B cell (primary cell): Measurements from ENCODE around the gene MAP4K2. TPM values are rescaled to one million over a fixed set of nuclear protein-coding genes. Genes with fewer than 3 reads are reported as not detected.

ENCODE experiments used
- ATAC-seq: fragments of 200-7000 bp; cut with Tn5 transposase; one replicate; pipeline ENCODE4 v1.10.0; 2021; ENCODE audit warnings: low read depth, mild to moderate bottlenecking, moderate number of reproducible peaks, moderate library complexity
- CTCF ChIA-PET: fragments of 350-600 bp; sonication (Branson Sonifier 250); formaldehyde crosslinking; loops from one replicate; lab custom pipeline; 2021; ENCODE audit warnings: antibody characterized with exemption, inconsistent platforms; lab: Charles Lee
- POLR2A ChIA-PET: fragments of 350-600 bp; sonication (Branson Sonifier 250); formaldehyde crosslinking; loops from one replicate; lab custom pipeline; 2021; ENCODE audit warnings: antibody characterized with exemption; lab: Charles Lee
- DNase-seq: peaks from one replicate; pipeline ENCODE4 v3.0.0; 2013
- H2AFZ ChIP-seq: 2 replicates; pipeline ENCODE4 v1.6.1; 2012; ENCODE audit warnings: mild to moderate bottlenecking, low read depth, low read length; ENCODE audit not compliant: insufficient read depth, poor library complexity, severe bottlenecking
- H3K27ac ChIP-seq, 2 donors: 1 replicate in 1 of 2; 2 replicates in 1 of 2; pipeline ENCODE4 v1.5.1; 2012 to 2013; ENCODE audit warnings: low read length in 2 of 2, mild to moderate bottlenecking in 2 of 2, moderate library complexity in 1 of 2
- H3K27me3 ChIP-seq, 4 experiments: fragments of 200-600 bp in 1 of 4; sonication (generic) in 1 of 4; replicated peaks in 1 of 4; 1 replicate in 2 of 4; 2 replicates in 2 of 4; pipeline versions ENCODE4 v1.6.1 to v1.7.0; 2013 to 2016; ENCODE audit warnings: low read length in 3 of 4, mild to moderate bottlenecking in 2 of 4, mixed read lengths in 1 of 4, moderate library complexity in 1 of 4; ENCODE audit not compliant: insufficient read depth in 4 of 4, control insufficient read depth in 3 of 4; ENCODE audit errors: control extremely low read depth in 1 of 4
- H3K36me3 ChIP-seq, 2 experiments: replicated peaks in 1 of 2; 1 replicate in 1 of 2; 2 replicates in 1 of 2; pipeline versions ENCODE4 v1.6.1 to v1.7.1; 2013; ENCODE audit warnings: low read length in 1 of 2; ENCODE audit not compliant: insufficient read depth in 2 of 2, control insufficient read depth in 1 of 2; ENCODE audit errors: control extremely low read depth in 1 of 2, extremely low read depth in 1 of 2
- H3K4me1 ChIP-seq, 2 donors: fragments of 200-600 bp in 1 of 2; sonication (generic) in 1 of 2; 1 replicate in 1 of 2; 2 replicates in 1 of 2; pipeline versions ENCODE4 v1.5.1 to v1.6.1; 2013 to 2017; ENCODE audit warnings: low read length in 2 of 2; ENCODE audit not compliant: control insufficient read depth in 2 of 2, insufficient read depth in 2 of 2
- H3K4me2 ChIP-seq: replicated peaks from 2 replicates; pipeline ENCODE3; 2012; ENCODE audit warnings: mild to moderate bottlenecking, low read depth, low read length; ENCODE audit not compliant: poor library complexity, severe bottlenecking
- H3K4me3 ChIP-seq, 5 experiments: fragments of 200-600 bp in 1 of 5; sonication (generic) in 1 of 5; 1 replicate in 3 of 5; 2 replicates in 2 of 5; pipeline versions ENCODE4 v1.5.1 to v1.7.0; 2011 to 2016; ENCODE audit warnings: low read length in 4 of 5, mild to moderate bottlenecking in 4 of 5, low read depth in 2 of 5, control low read depth in 1 of 5, moderate library complexity in 1 of 5; ENCODE audit not compliant: insufficient read depth in 1 of 5; ENCODE audit errors: control extremely low read depth in 1 of 5, extremely low read depth in 1 of 5
- H3K79me2 ChIP-seq: fragments of 200-600 bp; sonication (generic); one replicate; pipeline ENCODE4 v1.6.0; 2016; ENCODE audit warnings: low read length; ENCODE audit not compliant: control insufficient read depth, insufficient read depth
- H3K9ac ChIP-seq: fragments of 200-600 bp; sonication (generic); 2 replicates; pipeline ENCODE4 v1.6.1; 2017; ENCODE audit warnings: mild to moderate bottlenecking, low read length, moderate library complexity
- H3K9me3 ChIP-seq, 3 donors: one replicate each; pipeline versions ENCODE4 v1.6.1 to v1.7.1; 2013; ENCODE audit warnings: low read length in 2 of 3; ENCODE audit not compliant: control insufficient read depth in 2 of 3, insufficient read depth in 1 of 3; ENCODE audit errors: control extremely low read depth in 1 of 3
- H4K20me1 ChIP-seq: 2 replicates; pipeline ENCODE4 v1.6.0; 2012; ENCODE audit warnings: mild to moderate bottlenecking, low read length; ENCODE audit not compliant: insufficient read depth, control insufficient read depth, poor library complexity, severe bottlenecking
- H3K27ac Mint-ChIP-seq: one replicate; pipeline ENCODE4 v1.8.0; 2021; ENCODE audit warnings: mixed read lengths
- H3K27me3 Mint-ChIP-seq: one replicate; pipeline ENCODE4 v1.8.0; 2021; ENCODE audit warnings: mixed read lengths
- H3K4me1 Mint-ChIP-seq: one replicate; pipeline ENCODE4 v1.8.0; 2021; ENCODE audit warnings: mixed read lengths
- H3K4me3 Mint-ChIP-seq: one replicate; pipeline ENCODE4 v1.8.0; 2021; ENCODE audit warnings: mixed read lengths
- H3K9me3 Mint-ChIP-seq: one replicate; pipeline ENCODE4 v1.8.0; 2022; ENCODE audit warnings: mixed read lengths; ENCODE audit not compliant: insufficient read depth
- CTCF ChIP-seq: fragments of 200-600 bp; IDR thresholded peaks from one replicate; pipeline ENCODE4 v1.8.0; 2022; ENCODE audit warnings: antibody characterized with exemption, mild to moderate bottlenecking
- EZH2 ChIP-seq: IDR thresholded peaks from 2 replicates; pipeline ENCODE4 v1.6.1; 2012; ENCODE audit warnings: borderline replicate concordance, low read depth, mild to moderate bottlenecking, moderate library complexity, low read length; ENCODE audit not compliant: insufficient read depth, poor library complexity, severe bottlenecking
- WGBS: methylation state at CpG from one replicate; pipeline ENCODE4 v1.1.5; 2013; ENCODE audit warnings: missing lambda C conversion rate; ENCODE audit not compliant: insufficient coverage; 5-methylcytosine and 5-hydroxymethylcytosine counted together
- intact Hi-C: fragments of 100-400 bp; cut with micrococcal nuclease; formaldehyde crosslinking; loops from one replicate; pipeline ENCODE4 v1.10.0; 2022
- polyA plus RNA-seq: library from polyadenylated mRNA; depleted of rRNA; stranded (reverse); fragments of >200 nt; gene quantifications from 2 replicates; pipeline ENCODE4 v1.2.3, GENCODE V29; 2012
- total RNA-seq, 2 donors: library from RNA; stranded (reverse); fragments of 120-200 nt in 1 of 2; gene quantifications; 1 replicate in 1 of 2; 2 replicates in 1 of 2; pipeline versions ENCODE4 v1.2.3 to v1.2.4, GENCODE V29; 2013 to 2022

The MAP4K2 gene
- total and polyA plus RNA-seq, 2 donors (not counting 1 experiment from before 2014, with no cell fraction given), result 118 to 163 TPM

GRCh38 chr11:64767344-64768299, 35.4 kb downstream of the MAP4K2 start:
- Histone ChIP-seq H3K9me3 (no peaks in the 10 kb centered on the region), H3K4me2 (peak overlapping the region; percentile 54), H3K9ac (peak overlapping the region; percentile 6), H3K79me2 (peaks cover 56% of the 10 kb centered on the region), H3K4me1 (peaks cover 85 to 96% of the 10 kb centered on the region in 2 donors), H3K36me3 (peaks cover 9 to 92% of the 10 kb centered on the region in 2 experiments), H2AFZ (no peak overlapping the region), H3K4me3 (no peak overlapping the region), H3K27me3 (no peaks in the 10 kb centered on the region), H4K20me1 (peaks cover 78% of the 10 kb centered on the region), H3K27ac (peak overlapping the region; percentile 64 to 75)
- ChIA-PET POLR2A (interaction anchor here (1.2 to 2.5 kb wide), 4 partner anchors 9 to 23 kb away, joined by 3 to 10 read pairs (median 6); partner anchors contain the start of genes RASGRP2 and SF1), CTCF (interaction anchor here (0.9 to 12.2 kb wide), 10 partner anchors 9 to 102 kb away, joined by 3 to 280 read pairs (median 4); partner anchors contain the start of genes RASGRP2 and SF1)
- H3K27me3 Mint-ChIP-seq, result no peaks in the 10 kb centered on the region
- intact Hi-C loops, result loop anchor here (1.0 kb wide), 1 partner anchor 24 kb away; no protein-coding TSS in a partner anchor
- TF ChIP-seq EZH2, result no peak
- peak; percentile 90 for TF ChIP-seq CTCF
- 51% methylated on average over 15 of the region's 19 CpGs for WGBS
- peak; percentile 82 for DNase-seq
- H3K4me3 Mint-ChIP-seq, result peak overlapping the region; percentile 66
- peak overlapping the region; percentile 92 for H3K27ac Mint-ChIP-seq
- ATAC-seq, result no peak
- H3K4me1 Mint-ChIP-seq, result peaks cover 91% of the 10 kb centered on the region
- no peaks in the 10 kb centered on the region for H3K9me3 Mint-ChIP-seq
